ENCODE data around the gene FUS.

GRCh38 chr16:31157136-31157535 is 22.8 kb upstream of the FUS start:
- no peak for TF ChIP-seq GATA2 (IDR thresholded peaks at IDR 0.05; ENCODE audit: low read depth, low read length)
- no peak for TF ChIP-seq GATA3 (IDR thresholded peaks at IDR 0.05; ENCODE audit: low read depth, low read length)
